DND-41 (cell line): ENCODE data around the gene GALR2.

Experiments used
- EZH2 ChIP-seq: IDR thresholded peaks from 3 replicates; pipeline ENCODE4 v1.6.1; 2012; ENCODE audit warnings: borderline replicate concordance, low read depth, mild to moderate bottlenecking, moderate library complexity, low read length, inconsistent platforms; ENCODE audit not compliant: severe bottlenecking
- TF ChIP-seq, protein P1 (sequence below): IDR thresholded peaks from 2 replicates; pipeline ENCODE4 v1.5.1; 2012; ENCODE audit warnings: borderline replicate concordance, low read length, moderate library complexity, mild to moderate bottlenecking; ENCODE audit not compliant: poor library complexity, severe bottlenecking; ENCODE audit errors: extremely low read depth

DNA sequence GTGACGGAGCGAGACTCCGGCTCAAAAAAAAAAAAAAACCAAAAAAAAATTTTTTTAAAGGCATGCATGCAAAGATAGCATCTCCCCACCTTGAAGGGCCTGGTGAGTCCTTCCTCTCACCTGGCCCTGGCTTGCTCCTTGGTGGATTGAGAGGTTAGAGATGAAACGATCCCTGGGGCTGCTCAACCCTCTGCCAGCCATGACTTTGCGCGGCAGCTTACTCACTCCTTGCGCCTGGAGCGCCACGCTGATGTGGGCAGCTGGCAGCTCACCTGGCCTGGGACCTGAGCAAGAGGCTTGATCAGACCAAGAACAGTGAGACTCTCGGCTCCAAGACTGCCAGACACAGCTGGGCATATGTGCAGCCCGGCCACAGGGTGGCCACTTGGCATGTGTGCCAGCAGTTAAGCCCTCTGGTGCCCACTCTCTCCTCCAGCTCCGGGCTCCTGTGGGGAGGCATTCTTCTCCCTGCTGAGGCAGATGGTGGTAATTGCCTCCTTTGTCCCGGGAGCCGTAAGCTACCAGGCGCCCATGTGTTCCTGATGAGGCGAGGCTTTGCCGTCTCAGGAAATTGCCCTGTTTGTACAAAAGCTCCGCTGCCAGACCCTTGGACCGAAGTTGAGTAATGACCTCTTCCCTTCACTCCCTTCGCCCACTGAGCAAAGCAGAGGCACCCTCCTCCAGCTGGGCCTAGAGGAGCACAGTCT lies 42.4 kb upstream of the GALR2 start:
- TF ChIP-seq, protein P1, sequence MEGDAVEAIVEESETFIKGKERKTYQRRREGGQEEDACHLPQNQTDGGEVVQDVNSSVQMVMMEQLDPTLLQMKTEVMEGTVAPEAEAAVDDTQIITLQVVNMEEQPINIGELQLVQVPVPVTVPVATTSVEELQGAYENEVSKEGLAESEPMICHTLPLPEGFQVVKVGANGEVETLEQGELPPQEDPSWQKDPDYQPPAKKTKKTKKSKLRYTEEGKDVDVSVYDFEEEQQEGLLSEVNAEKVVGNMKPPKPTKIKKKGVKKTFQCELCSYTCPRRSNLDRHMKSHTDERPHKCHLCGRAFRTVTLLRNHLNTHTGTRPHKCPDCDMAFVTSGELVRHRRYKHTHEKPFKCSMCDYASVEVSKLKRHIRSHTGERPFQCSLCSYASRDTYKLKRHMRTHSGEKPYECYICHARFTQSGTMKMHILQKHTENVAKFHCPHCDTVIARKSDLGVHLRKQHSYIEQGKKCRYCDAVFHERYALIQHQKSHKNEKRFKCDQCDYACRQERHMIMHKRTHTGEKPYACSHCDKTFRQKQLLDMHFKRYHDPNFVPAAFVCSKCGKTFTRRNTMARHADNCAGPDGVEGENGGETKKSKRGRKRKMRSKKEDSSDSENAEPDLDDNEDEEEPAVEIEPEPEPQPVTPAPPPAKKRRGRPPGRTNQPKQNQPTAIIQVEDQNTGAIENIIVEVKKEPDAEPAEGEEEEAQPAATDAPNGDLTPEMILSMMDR = no peak
- no peak for TF ChIP-seq EZH2
